ENCODE data around the gene NR4A1.
A peak's percentile ranks its signal among the peaks of the same experiment; 100 is the strongest.

Gene NR4A1

GRCh38 chr12:52082669-52082987 is 31.4 kb downstream of the NR4A1 start:
- H3K4me3 ChIP-seq (ENCODE audit: low read depth, low read length), result no peak overlapping the region

GRCh38 chr12:52082988-52083637 is 31.9 kb downstream of the NR4A1 start:
- H3K4me3 ChIP-seq (ENCODE audit: low read depth, low read length), result no peak overlapping the region
- TF ChIP-seq, protein P1, sequence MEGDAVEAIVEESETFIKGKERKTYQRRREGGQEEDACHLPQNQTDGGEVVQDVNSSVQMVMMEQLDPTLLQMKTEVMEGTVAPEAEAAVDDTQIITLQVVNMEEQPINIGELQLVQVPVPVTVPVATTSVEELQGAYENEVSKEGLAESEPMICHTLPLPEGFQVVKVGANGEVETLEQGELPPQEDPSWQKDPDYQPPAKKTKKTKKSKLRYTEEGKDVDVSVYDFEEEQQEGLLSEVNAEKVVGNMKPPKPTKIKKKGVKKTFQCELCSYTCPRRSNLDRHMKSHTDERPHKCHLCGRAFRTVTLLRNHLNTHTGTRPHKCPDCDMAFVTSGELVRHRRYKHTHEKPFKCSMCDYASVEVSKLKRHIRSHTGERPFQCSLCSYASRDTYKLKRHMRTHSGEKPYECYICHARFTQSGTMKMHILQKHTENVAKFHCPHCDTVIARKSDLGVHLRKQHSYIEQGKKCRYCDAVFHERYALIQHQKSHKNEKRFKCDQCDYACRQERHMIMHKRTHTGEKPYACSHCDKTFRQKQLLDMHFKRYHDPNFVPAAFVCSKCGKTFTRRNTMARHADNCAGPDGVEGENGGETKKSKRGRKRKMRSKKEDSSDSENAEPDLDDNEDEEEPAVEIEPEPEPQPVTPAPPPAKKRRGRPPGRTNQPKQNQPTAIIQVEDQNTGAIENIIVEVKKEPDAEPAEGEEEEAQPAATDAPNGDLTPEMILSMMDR (conservative IDR thresholded peaks at IDR 0.05; ENCODE audit: low read depth, low read length), result peak; percentile 97
- peak; percentile 77 for DNase-seq (ENCODE audit: low read depth)

More at GRCh38 chr12:52082669-52082987, 31.4 kb downstream of the NR4A1 start:
- DNase-seq (ENCODE audit: low read depth), result no peak
- TF ChIP-seq, protein P1 (conservative IDR thresholded peaks at IDR 0.05; ENCODE audit: low read depth, low read length), result no peak

- no peak for DNase-seq (ENCODE audit: low read depth)
- no peak overlapping the region for H3K4me3 ChIP-seq (ENCODE audit: low read depth, low read length)
- TF ChIP-seq, protein P1 (conservative IDR thresholded peaks at IDR 0.05; ENCODE audit: low read depth, low read length), result no peak
Measured at GRCh38 chr12:52083638-52083996, 32.4 kb downstream of the NR4A1 start.

GRCh38 chr12:52084491-52085231 is 33.4 kb downstream of the NR4A1 start:
- H3K4me3 ChIP-seq (ENCODE audit: low read depth, low read length), result no peak overlapping the region
- no peak for DNase-seq (ENCODE audit: low read depth)
- TF ChIP-seq, protein P1 (conservative IDR thresholded peaks at IDR 0.05; ENCODE audit: low read depth, low read length), result no peak

DNA sequence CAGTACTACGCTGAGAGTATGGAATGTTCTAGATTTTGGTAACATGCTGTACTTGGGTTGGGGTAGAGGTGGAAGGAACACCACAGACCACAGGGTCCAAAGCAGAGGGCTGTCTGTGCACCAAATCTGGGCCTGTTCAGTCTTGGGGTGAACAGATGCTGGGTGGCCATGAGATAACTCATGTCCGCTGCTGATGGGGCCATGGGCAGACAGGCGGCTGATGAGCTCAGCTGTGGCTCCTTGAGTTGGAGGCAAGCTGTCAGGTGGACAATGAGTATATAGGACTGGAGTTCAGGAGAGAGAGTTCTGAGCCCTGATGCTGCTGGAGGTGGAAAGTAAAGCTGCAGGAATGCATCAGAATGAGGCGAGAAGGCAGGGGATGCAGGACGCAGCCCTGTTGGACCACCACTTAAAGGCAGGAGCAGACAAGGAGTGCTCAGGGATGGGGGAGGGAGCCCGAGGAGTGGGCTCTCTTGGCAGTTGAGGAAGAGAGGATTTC is 34.5 kb downstream of the NR4A1 start:
- TF ChIP-seq, protein P1 (conservative IDR thresholded peaks at IDR 0.05; ENCODE audit: low read depth, low read length), result no peak
- no peak overlapping the region for H3K4me3 ChIP-seq (ENCODE audit: low read depth, low read length)
- no peak for DNase-seq (ENCODE audit: low read depth)

DNA sequence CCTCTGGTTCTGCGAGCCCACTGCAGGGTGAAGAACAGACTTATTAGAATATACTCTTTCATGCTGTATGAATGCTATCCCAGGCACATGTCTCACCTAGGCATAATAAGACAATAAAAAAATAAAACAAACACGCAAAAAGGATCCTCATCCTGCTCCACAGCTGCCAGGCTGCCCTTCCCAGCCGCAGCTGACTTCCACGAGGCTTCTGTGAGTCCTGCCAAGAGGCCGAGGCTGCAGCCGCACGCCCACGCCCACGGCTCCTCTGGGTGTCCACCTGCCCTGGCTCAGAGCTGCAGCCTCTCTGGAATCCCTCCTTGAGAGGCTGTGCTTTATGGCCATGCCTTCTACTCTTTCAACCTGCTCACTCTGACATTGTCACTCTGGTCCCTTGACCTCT is 35.1 kb downstream of the NR4A1 start:
- TF ChIP-seq, protein P1 (conservative IDR thresholded peaks at IDR 0.05; ENCODE audit: low read depth, low read length), result no peak
- no peak overlapping the region for H3K4me3 ChIP-seq (ENCODE audit: low read depth, low read length)
- no peak for DNase-seq (ENCODE audit: low read depth)
